Pulmonary artery endothelial cell (primary cell): ENCODE measurements around the gene KCNJ18. TPM values are rescaled to one million over a fixed set of nuclear protein-coding genes. Genes with fewer than 3 reads are reported as not detected.
"Not testable (repeated sequence)": the region's sequence is repeated elsewhere in the genome, so short reads cannot be mapped to it uniquely, and the experiment has no call there.

Experiments used
- DNase-seq: peaks from one replicate; pipeline ENCODE4 v3.0.0-alpha.2; 2011; ENCODE audit warnings: low read depth, low spot score
- total RNA-seq: library from RNA; depleted of rRNA; stranded (reverse); fragments of >200 nt; gene quantifications from 2 replicates; pipeline ENCODE4 v1.2.3, GENCODE V29; 2014

The KCNJ18 gene
- total RNA-seq, 1 donor from 2014 or later: not detected

GRCh38 chr17:21724216-21725006 lies 32.1 kb downstream of the KCNJ18 start:
- DNase-seq: not testable (repeated sequence)

- not testable (repeated sequence) for DNase-seq
These were observed 38.8 kb downstream of the KCNJ18 start for GRCh38 chr17:21731076-21731475.

- not testable (repeated sequence) for DNase-seq
These were observed 41.6 kb downstream of the KCNJ18 start for GRCh38 chr17:21733931-21734330.

- DNase-seq: not testable (repeated sequence)
These were observed 43.5 kb downstream of the KCNJ18 start for GRCh38 chr17:21735814-21736213.

- DNase-seq: not testable (repeated sequence)
These were observed 44.8 kb downstream of the KCNJ18 start for GRCh38 chr17:21737015-21737580.

- not testable (repeated sequence) for DNase-seq
These were observed 45.9 kb downstream of the KCNJ18 start for GRCh38 chr17:21738241-21738640.

- DNase-seq: not testable (repeated sequence)
These were observed 46.7 kb downstream of the KCNJ18 start for GRCh38 chr17:21738877-21739474.

- not testable (repeated sequence) for DNase-seq
These were observed 47.2 kb downstream of the KCNJ18 start for GRCh38 chr17:21739485-21739884.

- not testable (repeated sequence) for DNase-seq
These were observed 48.5 kb downstream of the KCNJ18 start for GRCh38 chr17:21740836-21741235.

GRCh38 chr17:21741520-21741919 lies 49.2 kb downstream of the KCNJ18 start:
- not testable (repeated sequence) for DNase-seq

- DNase-seq: no peak
These were observed 50.0 kb downstream of the KCNJ18 start for GRCh38 chr17:21742326-21742725.

GRCh38 chr17:21744151-21744550 lies 51.8 kb downstream of the KCNJ18 start:
- DNase-seq: not testable (repeated sequence)

- not testable (repeated sequence) for DNase-seq
These were observed 52.3 kb downstream of the KCNJ18 start for GRCh38 chr17:21744621-21745020.

GRCh38 chr17:21745385-21746054 lies 53.2 kb downstream of the KCNJ18 start:
- DNase-seq: not testable (repeated sequence)

- not testable (repeated sequence) for DNase-seq
These were observed 54.1 kb downstream of the KCNJ18 start for GRCh38 chr17:21746415-21746814.

- DNase-seq: not testable (repeated sequence)
These were observed 55.0 kb downstream of the KCNJ18 start for GRCh38 chr17:21747195-21747915.

- DNase-seq: not testable (repeated sequence)
These were observed 56.4 kb downstream of the KCNJ18 start for GRCh38 chr17:21748686-21749085.

- DNase-seq: not testable (repeated sequence)
These were observed 57.6 kb downstream of the KCNJ18 start for GRCh38 chr17:21749696-21750531.

GRCh38 chr17:21751111-21751510 lies 58.8 kb downstream of the KCNJ18 start:
- not testable (repeated sequence) for DNase-seq
